Right hindlimb (tissue), 1 donor: ENCODE data around the gene THG1L.
A peak's percentile ranks its signal among the peaks of the same experiment; 100 is the strongest.

Source experiments
- DNase-seq: peaks from one replicate; pipeline ENCODE4 v3.0.0-alpha.2; 2018

THG1L gene

DNA sequence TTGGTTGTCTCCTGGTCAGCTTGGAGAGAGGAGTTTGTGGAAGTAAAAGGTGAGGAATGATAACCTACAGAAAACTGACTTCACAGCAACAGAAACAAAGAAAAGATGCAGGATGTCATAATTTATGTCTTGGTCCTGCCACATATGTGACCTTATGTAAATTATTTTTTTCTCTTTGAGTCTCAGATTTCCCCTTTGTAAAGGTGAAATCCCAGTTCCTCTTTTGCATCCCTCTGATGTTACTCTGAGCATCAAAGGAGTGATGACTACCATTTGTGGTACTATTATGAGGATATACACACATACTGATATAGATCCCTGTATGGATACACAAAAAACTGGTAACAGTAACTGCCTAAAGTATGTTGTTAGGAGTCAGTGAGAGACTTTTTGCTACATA, 1.4 kb upstream of the THG1L start:
- DNase-seq = no peak

DNA sequence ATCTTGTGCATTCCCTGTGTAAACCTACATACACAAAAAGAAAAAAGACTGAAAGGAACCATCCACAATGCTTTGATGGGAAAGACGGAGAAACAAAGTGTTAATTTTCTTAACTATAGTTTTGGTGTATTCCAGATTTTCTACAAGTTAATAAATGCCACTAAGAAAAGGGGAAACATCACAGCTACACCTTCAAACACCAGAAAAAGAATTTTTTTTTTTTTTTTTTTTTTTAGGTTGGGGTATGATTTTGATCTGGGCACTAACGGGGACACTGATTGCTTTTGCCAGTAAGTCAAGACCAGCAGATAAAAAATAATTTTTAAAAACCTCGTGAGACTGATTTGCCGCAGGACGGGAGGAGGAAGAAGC, 334 bp upstream of the THG1L start:
- no peak for DNase-seq

DNA sequence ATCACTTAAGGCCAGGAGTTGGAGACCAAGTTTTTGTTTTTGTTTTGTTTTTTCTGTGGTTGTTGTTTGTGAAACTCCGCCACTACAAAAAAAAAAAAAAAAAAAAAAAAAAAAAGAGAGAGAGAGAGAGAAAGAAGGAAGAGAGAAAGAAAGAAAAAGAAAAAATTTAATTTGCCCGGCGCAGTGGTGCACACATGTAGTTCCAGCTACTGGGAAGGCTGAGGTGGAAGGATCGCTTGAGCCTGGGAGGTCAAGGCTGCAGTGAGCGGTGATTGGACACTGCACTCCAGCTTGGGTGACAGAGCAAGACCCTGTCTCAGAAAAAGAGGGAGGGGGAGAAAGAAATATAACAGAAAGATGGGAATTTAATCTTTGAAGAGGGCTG, 902 bp downstream of the THG1L start:
- DNase-seq = no peak

DNA sequence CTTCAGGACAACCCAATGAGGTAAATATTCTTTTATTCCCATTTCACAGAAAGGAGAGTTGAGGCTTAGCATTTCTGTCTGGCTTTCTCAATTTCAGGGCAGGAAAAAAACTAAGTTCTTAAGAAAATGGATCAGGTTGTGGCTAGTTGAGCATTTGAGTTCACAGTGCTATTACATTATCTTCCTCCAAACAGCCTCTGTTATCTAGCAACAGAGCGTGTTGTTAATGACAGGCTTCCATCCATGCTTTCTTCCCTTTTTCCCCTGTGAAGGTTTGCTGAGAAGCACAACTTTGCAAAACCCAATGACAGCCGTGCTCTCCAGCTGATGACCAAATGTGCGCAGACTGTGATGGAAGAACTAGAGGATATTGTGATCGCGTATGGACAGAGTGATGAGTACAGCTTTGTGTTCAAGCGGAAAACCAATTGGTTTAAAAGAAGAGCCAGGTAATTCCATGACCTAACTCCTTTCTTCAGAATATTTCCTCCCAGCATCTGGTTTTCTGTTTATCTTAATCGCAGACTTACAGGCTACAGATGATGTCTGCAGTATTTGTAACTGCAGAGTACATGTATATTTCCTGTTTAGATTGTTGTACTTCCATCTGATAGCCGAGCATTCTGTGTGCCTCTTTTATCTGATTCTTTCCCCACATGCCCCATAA, 1.5 kb downstream of the THG1L start:
- no peak for DNase-seq

DNA sequence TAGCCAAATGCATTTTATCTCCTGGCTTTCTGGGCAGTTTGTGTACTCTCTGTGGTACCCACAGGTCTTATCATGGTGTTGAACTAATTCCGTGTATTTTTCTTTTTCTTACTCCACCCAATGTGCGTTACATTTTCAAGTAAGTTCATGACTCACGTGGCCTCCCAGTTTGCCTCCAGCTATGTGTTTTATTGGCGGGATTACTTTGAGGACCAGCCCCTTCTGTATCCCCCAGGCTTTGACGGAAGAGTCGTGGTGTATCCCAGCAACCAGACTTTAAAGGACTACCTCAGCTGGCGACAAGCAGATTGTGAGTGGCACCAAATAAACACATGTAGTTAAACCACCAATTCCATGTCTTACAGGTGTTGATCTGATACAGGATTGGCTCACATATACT, 3.2 kb downstream of the THG1L start:
- no peak for DNase-seq

DNA sequence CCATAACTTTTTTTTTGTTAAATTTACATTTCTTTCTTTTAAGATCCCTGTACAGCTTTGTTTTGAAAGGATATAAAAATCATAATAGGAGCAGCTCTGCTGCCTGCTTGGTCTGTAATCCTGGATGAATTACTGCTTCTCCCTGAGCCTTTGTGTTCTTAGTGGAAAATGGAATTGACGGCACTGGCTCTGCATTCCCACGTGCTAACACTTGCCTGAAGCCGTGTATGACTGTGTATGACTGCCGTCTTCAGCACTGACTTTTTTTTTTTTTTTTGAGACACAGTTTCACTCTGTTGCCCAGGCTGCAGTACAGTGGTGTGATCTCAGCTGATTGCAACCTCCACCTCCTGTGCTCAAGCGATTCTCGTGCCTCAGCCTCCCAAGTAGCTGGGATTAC, 4.8 kb downstream of the THG1L start:
- no peak for DNase-seq

DNA sequence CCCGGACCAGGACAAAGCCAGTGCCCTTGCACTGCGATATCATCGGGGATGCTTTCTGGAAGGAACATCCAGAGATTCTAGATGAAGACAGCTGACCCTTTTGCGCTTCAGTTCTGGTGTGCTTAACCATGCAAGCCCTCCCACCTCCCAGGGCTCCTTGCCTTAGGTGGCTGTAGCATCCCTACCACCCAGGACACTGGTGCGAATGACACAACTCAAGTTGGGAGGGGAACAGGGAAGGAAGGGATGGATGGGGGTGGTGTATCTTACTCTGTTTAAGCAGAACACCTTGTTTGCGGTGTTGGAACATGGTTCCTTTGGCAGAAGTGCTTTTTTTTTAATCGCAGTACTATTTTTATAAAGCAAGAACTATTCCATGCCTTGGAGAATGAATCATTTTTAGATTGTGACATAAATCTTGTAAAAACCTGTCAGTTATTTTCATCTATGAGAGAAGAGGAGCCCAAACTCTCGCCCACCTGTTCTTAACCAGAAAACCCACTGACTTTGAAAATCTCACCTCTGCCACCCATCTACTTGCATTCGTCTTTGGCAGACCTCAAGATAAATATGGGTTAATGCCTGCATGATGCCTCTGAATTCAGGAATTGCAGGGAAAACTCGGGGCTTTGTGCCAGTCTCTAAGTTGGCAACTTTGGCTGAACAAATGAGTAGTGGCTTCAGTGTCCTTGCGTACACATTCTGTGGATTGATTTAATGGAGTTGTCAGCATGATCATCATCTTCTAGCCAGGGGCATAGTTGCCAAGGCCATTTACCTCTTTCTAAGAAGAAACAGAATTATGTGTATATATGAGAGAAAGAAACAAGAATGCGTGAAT, 8.4 kb downstream of the THG1L start:
- DNase-seq = no peak

DNA sequence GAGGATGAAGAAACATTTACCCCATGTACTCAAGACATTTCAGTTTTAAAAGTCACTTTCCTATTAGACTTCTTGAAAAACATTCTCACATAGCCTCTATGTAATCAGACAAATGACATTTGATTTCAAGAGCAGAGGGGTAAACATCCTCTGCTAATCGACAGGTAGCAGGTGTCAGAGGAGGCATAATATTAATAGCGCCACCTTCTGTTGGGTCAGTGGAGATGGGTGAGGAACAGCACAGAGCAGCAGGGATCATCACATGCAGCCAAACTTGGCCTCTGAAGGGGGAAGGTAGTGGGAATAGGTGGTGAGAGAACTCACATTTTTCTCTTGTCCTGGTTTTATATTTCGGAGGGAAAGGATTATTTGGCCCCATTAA, 9.0 kb downstream of the THG1L start:
- DNase-seq = no peak

DNA sequence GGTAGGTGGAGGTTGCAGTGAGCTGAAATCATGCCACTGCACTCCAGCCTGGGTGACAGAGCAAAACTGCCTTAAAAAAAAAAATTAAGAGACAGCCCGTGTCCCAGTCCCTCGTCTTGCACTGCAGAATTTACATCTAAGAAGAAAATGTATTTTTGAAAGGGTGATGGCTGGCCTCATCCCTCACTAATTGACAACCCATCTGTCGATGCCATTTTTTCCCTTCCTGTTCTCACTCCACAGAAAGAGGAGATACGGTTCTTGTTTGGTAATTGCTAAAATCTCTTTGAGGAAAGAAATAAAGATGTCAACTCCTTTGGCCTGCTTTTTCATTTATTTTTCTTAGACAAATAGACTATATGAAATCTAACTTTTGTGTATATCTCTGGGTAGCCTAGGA, 9.9 kb downstream of the THG1L start:
- no peak for DNase-seq

DNA sequence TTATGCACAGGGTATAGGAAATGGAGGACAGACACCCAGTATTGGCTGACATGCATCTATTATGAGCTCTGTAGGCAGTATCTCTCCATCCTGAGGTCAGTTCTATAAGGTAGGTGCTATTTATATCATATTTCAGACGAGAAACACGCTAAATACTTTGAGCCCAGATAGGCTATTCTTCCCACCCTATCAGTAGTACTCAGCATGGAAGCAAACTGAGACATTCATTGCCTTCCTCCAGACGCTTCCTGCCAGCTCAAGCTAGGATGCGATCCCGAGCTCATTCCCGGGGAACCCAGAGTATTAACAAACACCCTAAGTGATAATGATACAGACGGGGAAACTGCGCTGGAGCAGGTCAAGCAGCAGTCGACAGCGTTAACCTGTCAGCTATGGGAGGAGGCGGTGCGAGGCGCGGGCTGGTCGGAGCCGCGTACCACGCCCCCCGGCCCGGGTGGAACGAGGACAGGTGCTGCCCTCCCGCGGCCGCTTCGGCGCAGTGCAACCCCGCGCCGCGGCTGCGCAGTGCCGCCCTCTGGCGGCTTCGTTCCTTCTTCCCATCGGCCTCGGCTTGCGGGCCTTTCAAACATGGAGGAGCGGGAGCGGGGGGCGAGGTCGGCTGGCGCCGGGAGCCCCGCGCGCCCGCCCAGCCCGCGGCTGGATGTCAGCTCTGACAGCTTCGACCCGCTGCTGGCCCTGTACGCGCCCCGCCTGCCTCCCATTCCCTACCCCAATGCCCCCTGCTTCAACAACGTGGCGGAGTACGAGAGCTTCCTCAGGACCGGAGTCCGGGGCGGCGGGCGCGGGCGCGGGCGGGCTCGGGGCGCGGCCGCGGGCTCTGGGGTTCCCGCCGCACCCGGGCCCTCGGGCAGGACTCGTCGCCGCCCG, 12.2 kb downstream of the THG1L start, which contains the start of gene LSM11:
LSM11 (plus strand) TSS at position 550 of the 888 bp plus-strand sequence; CDS start at position 589, 39 bp downstream.
- peak; percentile 94 for DNase-seq

DNA sequence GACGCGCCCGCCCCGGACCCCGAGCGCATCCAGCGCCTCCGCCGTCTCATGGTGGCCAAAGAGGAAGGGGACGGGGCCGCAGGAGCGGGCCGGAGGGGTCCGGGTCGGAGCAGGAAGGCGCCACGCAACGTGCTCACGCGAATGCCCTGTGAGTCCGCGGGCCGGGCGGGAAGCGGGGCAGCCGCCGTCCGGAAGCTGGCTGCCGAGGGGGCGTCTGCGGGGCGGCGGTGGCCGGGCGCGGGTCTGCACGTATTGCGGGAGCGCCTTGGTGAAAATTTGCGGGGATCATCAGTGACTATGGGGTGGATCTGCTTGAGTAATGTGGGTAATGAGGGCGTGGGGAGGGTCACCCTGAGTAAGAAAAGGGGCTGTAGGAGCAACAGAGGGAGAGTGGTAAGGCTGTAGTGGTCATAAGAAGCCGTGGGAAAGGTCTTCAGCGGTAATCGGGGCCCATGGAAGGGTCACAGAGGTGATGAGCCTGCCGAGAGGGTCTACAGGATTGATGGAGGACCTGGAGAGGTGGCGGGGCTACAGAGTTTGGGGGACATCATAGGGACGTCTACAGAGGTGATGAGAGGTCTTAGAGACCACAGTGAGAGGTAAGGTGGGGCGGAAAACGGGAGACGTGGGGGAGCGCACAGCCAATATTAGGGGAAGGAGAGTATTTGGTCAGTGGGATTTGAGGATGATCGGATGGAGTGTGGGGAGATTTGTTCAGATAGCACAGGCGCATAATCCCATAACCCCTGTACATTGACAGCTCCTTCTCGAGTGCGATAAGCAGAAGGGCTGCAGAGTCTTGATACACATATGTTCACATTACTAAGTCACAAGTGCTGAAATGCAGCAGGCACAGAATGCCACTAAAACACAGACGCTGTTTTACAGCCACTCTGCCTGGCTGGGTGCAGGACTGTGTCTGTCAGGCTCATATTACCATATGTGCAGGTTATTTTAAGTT, 13.1 kb downstream of the THG1L start:
- no peak for DNase-seq

DNA sequence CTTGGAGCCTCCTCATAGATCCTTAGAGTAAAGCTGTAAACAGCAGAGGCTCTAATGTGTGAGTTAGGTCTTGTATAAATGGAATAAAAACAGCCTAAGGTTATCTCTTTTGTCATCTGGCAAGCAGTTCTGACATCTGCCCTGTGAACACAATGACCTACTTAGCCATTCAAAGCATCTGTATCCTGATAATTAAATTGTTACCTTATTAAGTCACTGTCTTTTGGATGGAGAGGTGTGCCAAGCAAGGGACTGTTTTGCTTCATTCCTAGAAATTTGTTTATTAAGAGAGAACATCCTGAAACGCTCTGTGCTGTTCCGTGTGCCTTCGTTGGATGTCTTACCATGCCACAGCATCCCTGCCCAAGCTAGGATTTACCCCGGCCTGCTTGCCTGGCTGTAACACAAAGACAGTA, 13.8 kb downstream of the THG1L start:
- DNase-seq = no peak

DNA sequence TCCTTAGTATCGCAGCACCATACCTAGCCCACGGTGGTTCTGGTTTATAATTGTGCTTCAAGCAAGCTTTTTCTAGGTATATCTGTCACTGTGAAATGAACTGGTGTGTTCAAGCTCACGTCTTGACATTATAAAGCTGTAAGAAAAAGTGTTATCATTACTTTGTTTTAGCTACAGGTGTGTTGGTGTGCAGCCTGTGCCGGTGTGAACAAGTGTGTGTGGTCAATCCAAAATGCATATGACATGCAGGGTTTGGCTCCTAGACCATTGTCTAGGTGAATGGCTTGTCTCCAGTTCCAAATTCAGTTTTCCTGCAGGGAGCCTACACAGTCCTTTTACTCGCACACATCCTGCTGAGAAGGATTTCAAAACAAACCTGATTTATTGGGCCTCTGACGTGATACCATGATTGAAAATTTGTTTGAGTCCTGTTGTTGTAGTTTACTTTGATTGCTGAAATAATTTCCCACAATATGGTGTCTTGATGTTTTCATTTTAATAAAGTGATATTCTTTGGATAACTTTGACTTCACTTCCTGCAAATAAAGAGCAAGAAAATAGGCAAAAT, 16.0 kb downstream of the THG1L start:
- DNase-seq = no peak

DNA sequence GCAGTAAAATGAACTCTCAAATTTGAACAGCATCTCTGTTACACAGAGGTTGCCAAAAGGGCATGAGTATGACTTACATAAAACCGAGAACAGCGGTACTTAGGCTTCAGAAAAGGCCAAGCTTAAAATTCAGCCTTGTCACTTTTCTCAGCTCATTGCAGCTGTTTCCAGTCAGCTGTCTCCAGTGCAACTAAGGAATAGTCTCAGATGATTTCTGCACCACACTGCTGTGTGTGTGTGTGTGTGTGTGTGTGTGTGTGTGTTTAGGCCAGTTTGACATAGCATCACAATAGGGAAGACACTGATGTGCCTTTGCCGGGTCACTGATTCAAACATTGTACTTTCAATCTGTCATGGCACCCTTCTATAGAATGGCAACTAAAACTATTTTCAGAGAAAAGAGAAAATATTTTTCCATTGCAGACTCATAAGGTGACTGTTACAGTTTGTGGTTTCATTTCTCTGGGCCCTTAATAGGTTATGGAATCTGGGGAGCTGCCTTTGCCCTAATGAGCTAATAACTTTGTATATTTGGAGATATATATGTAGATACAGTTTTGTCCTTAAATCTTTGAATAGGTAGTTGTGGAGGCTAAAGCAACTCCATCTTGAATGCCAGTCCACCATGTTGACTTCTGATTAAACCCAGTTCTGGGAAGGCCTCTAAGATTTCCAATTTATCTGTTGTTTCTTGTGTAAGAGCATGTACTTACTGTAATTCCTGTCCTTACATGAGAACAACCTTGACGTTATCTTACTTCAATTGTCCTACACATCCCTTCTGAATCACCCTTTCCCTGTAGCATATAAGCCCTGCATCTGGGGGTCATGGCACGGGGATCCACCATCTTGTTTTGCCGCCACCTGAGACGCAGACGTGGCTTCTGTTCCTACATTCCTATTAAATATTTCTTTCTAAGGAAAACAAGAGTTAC, 16.8 kb downstream of the THG1L start:
- no peak for DNase-seq

DNA sequence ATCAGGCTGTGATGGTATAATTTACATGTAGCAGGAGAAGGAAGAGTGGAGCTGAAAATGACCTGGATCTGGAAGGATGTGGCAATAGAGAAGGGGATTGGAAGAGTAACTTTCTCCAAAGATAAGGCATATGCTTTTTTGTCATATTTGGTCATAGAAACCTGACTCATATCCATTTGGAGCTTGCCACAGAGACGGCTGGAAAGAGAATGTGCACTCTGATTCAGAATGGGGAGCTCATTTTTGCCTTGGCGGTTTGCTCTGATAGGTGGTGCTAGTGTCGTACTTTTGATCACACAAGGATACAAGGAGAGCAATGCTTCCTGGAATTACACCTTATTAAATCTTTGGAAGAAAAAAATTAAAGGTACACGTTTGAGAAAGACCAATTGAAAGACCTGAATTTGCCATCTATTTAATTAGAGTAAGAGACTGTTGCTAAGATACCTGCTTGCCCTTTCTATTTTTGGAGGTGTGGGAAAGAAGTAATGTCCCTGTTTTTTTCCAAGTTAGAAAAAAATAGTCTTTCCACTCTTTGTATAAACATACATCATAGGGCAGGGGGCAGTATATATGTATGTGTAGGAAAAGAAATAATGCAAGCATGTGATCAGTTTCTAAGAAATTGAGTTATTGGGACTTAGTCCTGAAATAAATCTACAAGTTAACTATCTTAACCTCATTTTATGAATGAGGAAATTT, 17.7 kb downstream of the THG1L start:
- no peak for DNase-seq

DNA sequence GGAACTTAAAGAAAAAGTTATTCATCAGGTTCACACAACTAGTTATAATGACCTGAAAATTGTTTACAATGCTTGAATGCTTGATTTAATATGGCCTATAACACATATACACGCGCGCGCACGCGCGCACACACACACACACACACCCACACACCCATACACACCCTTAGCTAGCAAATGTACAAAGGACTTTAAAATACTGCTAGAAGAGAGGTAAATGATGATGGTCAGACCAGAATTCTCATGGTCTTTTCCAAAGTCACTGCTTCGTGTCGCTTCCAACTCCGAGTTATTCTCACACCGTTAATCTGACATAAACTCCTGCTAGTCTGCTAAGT, 18.2 kb downstream of the THG1L start:
- DNase-seq = no peak

DNA sequence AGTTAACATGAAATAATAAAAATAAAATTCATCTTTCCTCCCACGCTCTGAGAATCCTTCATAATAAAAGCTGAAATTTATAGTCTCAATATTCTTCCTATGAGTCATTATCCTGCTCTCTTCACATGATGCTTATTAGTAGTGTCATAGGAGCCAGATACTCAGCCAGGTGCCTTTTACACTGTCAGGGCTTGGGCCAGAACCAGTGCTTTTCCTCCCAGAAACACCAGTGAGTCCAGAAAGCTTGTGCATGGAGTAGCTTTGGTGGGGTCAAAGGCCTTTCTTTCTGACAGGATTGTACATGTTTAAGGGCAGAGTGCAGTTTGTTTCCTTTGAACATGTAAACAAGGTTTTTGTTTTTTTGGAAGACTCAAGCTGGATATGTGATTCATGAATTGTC, 19.1 kb downstream of the THG1L start:
- DNase-seq = no peak

DNA sequence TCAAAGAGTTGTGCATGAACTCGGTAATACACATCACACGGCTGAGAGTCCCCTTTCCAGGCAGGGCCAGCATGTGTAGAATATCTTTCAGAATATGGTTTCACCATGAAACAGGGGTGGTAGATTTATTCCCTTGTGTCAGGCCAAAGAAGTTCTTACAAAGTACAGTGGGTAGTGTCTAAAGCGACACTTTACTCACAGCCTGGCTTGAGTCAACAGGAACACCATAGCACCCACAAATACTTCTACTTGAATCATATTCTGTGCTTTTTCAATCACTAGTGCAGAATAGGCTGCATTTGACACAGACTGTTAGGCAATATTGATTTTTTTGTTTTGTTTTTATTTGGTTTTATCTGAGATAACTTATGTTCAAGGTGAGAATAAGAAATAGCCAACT, 24.9 kb downstream of the THG1L start:
- DNase-seq = no peak

DNA sequence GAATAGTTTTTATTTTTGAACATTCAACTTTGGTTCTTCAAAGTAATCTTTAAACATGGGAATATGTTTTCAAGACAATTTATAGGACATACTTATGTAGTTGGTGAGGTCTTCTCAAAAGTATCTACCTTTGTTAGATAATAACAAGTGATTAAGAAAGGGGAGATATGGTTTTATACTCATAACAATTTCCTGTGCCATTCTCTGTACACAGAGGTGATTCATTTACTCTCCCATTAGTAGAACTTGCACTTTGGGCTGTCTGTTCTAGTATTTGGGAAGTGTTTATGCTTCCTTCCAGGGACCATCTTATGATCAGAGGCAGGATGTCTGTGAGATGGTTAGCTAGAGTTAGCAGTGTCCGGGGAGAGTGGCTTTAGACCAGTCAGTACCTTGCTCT, 27.5 kb downstream of the THG1L start:
- no peak for DNase-seq
